ENCODE data around the gene KLF14.

GRCh38 chr7:130683026-130683425 lies 51.0 kb downstream of the KLF14 start:
- TF ChIP-seq CTCF (IDR thresholded peaks at IDR 0.05) = no peak
- no peak for TF ChIP-seq EZH2 (IDR thresholded peaks at IDR 0.05)

All from neural progenitor cell (in vitro differentiated cells).